DMS153 (cell line): ENCODE measurements around the gene HNRNPM.

Source experiments
- DNase-seq: peaks from one replicate; lab custom pipeline; 2025; lab: John Stamatoyannopoulos, UW

Gene HNRNPM

DNA sequence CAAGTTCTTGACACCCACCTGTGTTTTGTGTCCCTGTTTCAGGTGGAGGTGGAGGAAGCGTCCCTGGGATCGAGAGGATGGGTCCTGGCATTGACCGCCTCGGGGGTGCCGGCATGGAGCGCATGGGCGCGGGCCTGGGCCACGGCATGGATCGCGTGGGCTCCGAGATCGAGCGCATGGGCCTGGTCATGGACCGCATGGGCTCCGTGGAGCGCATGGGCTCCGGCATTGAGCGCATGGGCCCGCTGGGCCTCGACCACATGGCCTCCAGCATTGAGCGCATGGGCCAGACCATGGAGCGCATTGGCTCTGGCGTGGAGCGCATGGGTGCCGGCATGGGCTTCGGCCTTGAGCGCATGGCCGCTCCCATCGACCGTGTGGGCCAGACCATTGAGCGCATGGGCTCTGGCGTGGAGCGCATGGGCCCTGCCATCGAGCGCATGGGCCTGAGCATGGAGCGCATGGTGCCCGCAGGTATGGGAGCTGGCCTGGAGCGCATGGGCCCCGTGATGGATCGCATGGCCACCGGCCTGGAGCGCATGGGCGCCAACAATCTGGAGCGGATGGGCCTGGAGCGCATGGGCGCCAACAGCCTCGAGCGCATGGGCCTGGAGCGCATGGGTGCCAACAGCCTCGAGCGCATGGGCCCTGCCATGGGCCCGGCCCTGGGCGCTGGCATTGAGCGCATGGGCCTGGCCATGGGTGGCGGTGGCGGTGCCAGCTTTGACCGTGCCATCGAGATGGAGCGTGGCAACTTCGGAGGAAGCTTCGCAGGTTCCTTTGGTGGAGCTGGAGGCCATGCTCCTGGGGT, 41.0 kb downstream of the HNRNPM start:
- DNase-seq: no peak

DNA sequence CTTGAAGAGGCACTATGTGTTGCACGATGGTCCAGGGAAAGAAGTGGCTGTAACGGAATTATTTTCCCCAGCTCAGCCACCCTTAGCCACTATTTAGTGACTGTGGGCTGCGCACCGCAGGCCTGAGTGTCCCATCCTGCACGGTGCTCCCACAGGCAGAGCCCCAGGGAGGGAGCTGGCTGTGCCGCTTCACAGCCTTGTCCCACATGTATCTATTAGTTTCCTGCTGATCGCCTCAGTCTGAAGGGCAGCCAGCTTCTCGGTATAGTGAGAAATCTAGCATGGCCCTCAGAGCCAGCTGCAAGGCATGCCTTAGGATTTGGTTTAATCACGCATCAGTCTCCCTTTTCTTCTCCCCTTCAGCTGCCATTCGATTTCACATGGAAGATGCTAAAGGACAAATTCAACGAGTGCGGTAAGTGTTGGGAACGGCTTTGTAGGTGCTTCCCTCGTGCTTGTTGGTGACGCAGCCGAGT, 41.9 kb downstream of the HNRNPM start:
- no peak for DNase-seq

DNA sequence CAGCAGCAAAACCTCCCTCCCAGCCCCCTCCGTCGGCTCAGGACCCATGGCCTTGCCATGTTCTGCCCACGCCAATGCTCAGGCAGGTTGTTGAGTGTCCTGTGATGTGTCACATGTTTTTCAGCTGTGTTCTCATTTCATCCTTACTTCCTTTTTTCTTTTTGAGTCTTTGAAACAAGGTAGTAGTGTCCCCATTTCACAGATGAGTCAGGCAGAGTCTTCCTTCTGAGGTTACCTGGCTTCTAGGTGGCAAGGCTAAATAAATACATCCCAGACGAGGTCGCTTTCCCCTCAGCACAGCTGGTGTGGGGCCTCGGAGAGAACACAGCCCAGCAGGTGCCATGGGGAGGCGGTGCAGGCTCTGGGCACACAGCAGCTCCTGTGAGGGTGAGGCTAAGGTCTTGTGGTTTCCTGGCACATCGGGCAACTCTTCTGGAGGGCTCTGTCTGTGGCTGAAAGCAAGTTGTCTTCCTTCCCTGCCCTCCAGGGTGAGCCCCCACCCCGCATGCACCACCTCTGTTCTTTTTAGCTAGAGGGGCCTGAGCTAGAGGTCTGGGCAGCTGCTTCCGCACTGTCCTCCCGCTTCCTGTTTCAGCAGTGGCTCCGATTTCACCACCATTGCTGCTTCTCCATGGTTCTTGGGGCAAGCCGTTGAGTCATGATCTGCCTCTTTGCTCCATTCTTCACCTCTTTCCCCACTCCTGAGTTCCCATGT, 42.5 kb downstream of the HNRNPM start:
- DNase-seq: no peak

DNA sequence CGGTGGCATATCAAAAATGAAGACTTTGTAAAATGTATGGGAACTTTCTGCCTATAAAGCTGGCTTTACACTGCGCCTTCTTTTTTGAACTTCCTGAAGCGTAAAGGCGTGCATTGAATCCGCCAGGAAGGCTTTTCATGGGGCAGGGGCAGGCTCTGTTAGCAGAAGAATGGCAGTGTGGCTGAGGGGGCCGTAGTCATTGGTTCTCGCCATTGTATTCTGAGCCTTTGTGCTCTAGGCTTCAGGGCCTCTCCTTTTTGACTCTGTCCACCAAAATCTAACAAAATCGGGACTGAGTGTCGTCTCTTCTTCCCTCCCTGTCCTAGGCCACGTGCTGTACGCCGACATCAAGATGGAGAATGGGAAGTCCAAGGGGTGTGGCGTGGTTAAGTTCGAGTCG, 43.6 kb downstream of the HNRNPM start:
- no peak for DNase-seq

DNA sequence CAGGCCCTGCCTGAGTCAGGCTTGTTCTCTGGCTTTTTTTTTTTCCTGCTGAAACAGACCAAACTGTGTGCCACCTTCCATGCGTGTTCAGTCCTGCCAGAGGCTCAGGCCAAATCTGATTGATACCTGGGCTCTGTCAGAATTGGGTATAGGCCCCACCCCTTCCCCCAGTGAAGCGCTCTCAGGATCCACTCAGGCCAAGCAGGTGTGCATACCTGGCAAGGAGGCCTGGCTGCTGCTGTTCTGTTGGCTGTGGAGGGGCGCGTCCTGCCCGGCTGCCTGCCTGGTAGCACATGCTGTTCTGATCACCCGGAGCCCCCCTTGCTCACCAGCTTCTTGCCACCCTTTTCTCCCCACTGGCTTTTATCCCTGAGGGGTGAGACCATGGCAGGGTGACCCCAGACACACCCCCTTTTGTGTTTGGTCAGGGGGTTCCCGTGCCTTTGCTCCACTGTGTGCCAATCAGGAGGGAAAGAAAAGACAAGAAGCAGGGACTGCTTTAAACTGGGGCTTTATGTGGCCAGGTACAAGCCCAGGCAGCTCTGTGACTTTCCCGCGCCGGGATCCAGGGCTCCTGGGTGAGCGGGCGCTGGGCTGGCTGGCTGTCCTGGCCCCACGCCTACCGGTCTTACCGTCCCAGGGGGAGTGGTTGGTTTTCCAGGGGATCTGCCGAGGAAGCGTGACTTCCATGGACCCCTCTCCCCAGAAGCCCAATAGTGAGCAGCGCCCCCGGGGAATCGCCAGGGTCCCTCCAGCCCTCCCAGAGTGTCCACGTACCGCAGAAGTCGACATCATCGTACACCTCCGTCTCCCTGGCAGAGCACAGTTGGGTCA, 45.0 kb downstream of the HNRNPM start:
- no peak for DNase-seq

DNA sequence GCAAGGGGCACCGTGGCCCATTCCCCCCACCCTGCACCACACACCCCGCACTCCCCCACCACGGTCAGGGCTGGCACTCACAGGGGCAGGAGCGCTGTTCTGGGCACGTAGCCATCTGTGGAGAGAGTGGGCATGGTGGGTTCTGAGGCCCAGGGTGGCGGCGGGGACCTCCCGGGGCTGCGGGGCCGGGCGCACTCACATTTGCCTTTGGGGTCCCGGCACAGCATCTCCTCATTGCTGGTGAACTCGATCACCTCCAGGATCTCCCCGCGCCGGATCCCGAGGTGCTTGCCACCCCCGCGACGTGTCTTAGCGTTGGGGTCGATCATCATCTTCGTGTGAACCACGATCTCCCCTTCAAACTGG, 45.6 kb downstream of the HNRNPM start:
- DNase-seq: no peak

DNA sequence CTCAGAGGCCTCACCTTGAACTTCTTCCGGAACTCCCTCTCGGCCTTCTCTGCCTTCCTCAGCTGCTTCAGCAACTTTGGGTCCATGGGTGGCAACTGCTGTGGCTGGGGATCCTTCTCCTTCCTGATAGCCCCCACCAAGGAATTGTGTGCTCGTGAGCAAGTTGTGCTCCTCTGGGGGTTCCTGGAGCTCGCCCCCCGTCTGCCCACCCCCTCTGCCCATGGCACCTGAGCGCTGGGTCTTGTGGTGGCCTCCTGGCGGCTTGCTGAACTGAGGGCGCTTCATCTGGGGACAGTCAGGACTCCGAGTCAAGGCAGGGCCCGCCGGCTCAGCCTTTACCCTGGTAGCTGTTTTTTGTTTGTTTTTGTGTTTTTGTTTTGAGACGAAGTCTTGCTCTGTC, 46.1 kb downstream of the HNRNPM start:
- DNase-seq: no peak

DNA sequence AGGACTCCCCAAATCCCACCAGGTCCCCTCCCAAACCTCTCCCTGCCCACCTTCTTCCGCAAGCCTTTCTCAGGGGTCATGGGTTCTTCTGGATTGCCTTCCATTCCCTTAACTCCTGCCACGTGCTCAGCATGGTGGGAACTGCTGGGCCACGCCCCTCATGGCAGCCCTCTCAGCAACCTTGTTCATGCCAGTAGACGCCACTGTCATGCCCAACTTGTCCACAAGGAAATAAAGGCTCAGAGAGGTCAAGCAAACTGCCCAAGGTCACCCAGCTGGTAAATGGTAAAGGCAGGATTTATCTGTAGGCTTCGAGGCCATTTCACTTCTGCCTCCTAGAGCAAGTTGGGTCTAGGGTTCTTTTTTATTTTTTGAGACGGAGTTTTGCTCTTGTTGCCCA, 46.8 kb downstream of the HNRNPM start:
- no peak for DNase-seq

DNA sequence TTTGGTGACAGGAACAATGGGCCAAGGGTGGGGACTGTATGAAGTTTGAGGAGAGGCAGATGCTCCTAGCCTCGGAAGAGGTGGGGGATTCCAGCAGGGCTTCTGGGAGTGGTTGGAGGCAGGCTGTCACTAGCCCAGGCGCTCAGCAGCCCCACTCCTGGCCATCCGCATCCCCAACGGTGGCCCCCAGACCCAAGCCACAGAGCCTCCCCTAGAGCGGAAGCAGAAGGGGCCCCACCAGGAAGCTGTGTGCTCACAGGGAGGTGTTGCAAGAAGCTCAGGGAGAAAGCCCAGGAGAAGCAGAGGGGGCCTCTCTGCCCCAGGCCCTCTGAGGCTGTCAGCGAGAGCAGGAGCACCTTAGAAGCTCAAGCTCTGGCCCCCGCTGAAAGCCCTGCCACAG, 49.4 kb downstream of the HNRNPM start:
- DNase-seq: no peak

DNA sequence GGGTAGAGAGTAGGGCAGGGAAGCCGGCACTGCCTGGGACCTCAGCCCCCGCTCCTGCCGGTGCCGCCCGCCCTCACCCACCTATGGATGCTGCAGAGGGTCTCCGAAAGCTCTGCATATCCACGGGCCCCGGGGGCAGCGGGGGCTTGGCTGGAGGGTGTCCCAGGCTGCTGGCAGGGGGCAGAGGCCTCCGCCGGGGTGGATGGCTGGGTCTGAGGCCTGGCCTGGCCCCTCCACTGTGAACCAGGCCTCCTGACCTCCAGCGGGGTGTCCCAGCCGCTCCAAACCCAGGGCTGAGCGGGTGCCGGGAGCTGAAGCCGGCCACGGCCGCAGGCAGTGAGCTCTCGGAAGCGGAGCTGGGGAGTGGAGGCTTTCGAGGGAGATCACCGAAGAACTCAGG, 53.5 kb downstream of the HNRNPM start:
- DNase-seq: no peak

DNA sequence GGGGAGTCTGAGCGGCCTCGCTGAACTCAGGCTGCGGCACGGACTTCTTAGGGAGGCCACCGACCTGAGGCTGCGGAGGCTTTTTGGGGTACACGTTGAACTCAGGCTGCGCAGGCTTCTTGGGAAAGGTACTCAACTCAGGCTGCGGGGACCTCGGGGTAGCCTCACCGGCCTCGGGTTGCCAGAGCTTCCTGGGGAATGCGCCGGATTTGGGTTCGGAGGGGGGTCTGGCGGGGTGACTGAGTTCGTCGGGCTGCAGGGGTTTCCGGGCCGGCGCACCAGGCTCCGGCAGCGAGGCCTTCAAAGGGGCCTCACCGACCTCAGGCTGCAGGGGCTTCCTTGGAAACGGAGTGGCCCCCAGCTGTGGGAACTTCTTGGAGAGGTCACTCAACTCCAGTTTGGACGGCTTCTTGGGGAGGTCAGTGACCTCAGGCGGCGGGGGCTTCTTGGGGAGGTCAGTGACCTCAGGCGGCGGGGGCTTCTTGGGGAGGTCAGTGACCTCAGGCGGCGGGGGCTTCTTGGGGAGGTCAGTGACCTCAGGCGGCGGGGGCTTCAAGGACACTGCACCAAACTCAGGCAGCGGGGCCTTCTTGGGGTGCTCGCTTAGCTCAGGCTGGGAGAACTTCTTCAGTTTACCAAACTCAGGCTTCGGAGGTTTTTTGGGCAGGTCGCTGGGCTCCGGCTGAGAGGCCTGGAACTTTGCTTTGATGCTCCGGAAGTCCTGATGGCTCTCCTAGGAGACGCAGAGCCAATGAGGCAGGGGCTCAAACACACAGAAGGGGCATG, 54.5 kb downstream of the HNRNPM start:
- DNase-seq: no peak

DNA sequence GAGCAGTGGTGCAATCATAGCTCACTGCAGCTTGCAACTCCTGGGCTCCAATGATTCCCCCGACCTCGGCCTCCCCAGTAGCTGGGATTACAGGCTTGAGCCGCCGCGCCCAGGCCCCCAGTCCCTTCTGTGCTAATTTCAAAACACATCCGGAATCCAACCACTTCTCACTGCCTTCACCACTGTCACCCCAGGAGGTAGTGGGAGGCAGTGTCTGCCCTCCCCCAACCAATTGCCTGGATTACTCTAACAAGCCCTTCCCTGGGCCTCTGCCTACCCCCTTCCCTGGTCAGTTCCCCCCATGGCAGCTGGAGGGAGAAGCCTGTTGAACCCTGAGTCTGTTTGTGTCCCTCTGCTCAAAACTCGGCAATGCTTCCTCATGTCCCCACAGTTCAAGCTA, 55.4 kb downstream of the HNRNPM start:
- DNase-seq: no peak

DNA sequence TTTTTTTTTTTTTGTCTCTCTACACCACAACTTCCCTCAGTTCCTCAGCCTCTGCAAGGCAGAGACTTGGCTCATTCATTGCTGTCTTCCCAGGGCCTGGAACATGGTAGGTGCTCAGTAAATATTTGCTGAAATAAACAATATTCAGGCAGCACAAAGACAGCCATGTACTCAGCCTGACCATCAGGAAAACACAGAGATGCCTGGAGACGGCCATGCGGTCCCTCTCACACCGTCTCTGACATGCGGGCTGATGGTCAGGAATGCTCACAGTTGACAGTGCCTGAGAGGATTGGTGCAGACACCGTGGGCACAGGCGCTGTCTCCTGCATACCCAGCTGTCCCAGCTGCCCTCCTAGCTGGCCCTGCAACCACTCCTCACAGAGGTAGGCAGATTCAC, 56.7 kb downstream of the HNRNPM start:
- DNase-seq: no peak

DNA sequence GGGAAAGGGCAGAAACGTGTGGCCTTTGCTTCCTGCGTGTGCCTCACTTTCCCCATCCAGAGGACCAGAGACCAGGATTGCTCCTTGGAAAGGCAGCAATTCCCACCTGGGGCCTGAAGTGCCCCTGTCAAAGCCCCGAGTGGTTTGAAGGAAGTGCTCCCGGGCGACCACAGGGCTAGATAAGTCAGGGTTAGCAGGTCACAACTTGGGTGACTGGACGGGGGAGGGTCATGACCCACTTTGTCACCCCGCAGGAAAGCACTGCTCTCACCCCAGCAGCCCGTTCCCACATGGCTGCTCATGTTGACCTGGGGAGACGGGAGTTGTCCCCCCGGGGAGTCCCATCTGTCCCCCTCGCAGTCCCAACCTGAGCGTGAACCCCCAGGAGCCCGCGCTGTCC, 57.2 kb downstream of the HNRNPM start:
- no peak for DNase-seq

DNA sequence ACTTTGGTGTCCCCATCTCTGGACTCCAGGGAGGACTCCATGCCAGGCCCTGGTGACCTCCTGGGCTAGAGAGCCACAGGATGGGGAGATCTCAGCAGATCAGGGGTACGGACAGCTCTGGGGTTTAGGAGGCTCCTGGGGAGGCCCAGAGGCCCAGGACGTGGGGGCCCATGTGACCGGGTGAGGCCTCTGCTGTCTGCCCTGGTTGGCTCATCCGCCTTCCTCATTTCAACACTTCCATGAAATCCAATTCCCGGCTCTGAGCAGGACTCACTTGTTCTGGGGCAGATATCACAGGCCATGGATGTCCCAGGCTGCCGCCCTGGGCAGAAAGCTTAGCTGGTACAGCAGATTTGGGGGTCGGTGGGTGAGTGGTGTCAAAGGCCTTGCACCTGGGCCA, 58.7 kb downstream of the HNRNPM start:
- no peak for DNase-seq

DNA sequence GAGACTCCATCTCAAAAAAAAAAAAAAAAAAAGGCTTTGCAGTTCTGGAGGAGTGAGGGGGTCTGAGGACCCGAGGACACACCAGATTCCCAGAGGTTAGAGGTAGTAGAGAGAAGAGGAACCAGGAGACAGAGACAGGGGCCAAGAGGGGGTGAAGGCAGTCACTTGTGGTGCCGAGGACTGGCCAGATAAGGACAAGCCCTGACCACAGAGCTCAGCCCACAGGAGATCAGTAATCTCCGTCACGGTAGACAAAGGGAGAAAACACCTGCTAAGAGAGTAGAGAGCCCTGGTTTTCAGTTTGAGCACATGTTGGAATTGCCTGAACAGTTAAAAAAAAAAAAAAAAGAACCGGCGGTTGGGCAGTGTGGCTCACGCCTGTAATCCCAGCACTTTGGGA, 59.4 kb downstream of the HNRNPM start:
- no peak for DNase-seq

DNA sequence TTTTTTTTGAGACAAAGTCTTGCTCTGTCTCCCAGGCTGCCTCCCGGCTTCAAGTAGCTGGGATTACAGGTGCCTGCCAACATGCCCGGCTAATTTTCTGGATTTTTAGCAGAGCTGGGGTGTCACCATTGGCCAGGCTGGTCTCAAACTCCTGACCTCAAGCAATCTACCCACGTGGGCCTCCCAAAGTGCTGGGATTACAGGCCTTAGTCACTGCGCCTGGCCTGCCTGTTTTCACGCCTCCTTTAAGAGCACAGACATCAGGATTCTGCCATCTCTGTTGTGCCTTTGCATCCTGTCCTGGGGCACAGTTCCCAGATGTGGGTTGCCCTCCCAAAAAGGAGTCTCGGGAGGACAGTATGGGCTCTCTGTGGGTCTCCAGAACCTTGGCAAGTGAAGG, 60.1 kb downstream of the HNRNPM start:
- no peak for DNase-seq

DNA sequence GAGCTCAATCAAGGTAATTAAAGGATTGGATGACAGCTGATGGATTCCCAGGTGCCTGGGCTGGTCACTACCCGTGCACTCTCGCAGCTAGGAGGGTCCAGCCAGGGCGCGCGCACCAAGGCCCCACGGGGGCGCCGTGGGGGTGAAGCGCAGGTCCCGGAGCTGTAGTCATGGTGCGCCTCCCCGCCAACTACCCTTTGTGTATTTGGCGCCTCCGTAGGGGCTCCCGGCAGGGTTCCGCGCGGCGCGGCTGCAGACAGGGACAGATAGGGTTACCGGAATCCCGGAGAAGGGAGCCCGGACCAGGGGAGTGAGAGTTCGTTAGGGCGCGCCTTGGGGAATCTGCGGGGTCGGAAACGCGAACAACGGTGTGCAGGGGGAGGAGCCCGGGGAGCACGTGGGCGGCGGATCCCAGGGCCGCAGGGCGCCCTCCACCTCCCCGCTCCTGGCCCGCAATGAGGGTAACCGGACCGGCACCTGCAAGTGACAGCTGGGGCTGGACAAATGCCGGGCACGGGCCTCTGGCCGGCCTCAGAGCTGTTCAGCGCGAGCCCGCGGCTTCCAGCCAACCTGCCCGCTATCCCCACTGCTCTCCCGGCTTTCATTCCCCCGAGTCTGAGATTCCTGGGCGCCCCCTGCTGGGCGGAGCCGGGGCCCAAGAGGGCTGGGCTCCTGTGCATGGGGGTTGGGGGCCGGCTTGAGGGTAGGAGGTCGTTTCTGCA, 61.1 kb downstream of the HNRNPM start:
- DNase-seq: no peak

DNA sequence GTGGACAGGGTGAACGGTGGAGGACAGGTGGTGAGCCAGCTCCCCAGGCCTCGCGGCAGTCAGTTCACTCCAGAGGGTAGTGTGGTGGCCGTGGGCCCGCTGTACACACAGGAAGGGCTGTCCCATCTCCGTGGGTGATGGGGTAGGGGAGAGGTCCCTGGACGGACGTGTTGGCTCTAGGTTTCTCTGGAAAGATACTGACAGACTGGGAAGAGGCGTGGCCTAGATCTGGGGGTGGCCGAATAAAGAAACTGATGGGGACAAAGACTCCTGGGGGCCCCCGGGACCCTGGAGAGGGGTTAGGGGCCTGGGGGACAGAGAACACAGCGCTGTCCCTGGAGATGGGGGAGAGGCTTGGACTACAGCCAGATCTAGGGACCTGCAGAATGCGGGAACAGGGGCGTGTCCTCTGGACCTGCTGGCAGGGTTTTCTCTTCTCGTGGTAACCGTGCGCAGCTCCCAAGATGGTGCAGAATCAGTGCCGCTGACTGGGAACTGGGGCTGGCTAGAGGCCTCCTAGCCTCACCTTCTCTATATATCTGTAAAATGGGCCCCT, 61.7 kb downstream of the HNRNPM start:
- peak; percentile 48 for DNase-seq

DNA sequence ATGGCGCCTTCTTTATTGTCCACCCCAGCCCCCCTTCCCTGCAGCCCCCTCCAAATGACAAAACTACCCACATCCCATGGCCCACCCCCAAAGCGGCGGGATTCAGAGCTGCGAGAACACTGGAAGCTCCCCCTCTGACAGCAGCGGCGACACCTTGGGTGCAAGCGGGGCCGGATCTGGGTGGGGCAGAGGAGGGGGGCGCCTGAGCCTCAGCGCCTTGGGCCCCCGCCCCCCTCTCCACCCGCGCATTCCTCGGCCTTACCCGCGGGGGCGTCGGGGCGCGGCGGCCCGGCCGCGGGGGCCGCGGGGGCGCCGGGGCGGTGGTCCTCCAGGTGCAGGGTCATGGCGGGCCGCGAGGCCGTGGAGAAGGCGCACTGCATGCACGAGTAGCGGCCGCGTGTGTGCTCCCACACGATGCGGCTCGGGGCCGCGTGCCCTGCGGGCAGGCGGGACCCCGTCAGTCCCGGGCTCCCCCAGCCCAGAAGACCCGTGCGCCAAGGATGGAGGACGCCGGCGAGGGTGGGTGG, 65.9 kb downstream of the HNRNPM start:
- DNase-seq: no peak
